HG02678 (cell line): ENCODE measurements around the gene FBXO48.
"Not testable (repeated sequence)": the region's sequence is repeated elsewhere in the genome, so short reads cannot be mapped to it uniquely, and the experiment has no call there.

Experiments
- ATAC-seq: cut with Tn5 transposase; IDR thresholded peaks from one replicate; pipeline ENCODE4 v1.9.1; 2021; ENCODE audit warnings: mild to moderate bottlenecking, moderate library complexity; ENCODE audit not compliant: unreplicated experiment

The FBXO48 gene

DNA sequence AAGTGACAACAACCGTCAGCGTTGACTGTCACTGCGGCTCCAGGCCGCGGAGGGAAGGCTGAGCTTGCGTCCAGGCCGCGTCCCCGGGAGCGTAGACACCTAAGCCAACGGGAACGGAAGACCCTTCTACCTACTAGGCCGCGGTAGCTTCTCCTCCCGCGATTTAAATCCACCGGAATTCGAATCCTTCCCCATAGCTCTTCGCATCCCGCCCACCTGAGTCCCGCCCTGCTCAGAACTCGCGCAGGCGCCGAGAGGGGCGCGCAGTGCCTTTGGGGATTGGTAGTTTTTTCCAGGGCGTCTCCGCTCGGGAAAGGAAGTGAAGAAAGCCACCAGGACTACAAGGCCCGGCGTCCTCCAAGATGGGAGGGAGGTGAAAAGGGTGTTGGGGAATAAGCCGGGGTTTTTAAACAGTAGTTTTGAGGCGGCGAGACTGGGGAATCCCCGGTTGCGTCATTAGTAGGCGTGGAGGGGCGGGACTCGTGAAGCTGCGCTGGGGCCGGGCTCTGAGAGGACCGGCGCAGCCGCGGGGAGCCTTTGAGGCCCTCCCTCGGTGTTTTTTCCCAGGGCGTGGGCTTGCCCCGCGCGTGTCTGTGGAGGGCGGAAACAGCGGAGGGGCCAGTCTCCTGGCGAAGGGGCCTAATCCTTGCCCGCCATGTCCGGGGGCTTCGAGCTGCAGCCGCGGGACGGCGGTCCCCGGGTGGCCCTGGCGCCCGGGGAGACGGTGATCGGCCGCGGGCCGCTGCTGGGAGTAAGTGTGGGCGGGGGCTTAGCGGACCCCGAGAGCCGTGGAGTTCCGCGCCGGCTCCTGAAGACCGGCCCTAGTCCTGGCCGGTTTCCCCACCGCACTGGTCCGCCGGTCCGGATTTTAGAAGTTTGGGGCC, at the start of gene FBXO48, which contains the start of gene APLF:
Gene FBXO48 (minus strand): TSS at position 218 of the 884 bp plus-strand sequence. CDS start 2,149 bp downstream, outside the sequence.
Gene APLF (plus strand): TSS at position 509 of the 884 bp plus-strand sequence. CDS start 147 bp downstream, at position 656.
- ATAC-seq = peak; percentile 94

GRCh38 chr2:68516051-68516955, 49.2 kb upstream of the FBXO48 start:
- no peak for ATAC-seq

DNA sequence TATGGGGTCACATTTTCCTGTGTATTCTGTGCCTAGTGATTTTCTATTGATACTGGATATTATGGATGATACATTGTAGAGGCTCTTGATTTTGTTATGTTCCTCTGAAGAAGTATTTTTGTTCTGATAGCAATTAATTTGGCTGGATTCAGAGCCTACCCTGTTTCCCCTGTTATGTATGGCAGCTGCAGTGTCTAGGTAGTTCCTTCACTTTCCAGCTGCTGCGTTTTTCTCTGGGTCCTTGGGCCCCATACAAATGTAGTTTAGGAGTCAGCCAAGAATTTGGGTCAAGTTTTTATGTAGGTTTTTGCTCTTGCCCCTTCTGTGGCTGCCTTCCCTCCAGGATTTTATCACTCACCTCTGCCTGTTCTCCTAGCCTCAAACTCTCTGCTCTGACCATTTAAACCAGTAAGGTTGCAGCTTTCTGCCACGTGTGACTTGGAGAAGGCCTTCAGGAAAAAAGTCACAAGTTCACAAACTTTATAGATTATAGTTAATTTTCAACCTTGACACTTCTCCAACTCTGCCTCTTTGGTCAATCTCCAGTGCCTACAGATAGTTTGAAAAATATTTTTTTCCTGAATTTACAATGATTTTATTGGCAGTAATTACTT, 47.3 kb upstream of the FBXO48 start:
- ATAC-seq = no peak

- no peak for ATAC-seq
Measured at GRCh38 chr2:68512966-68513365, 45.9 kb upstream of the FBXO48 start.

GRCh38 chr2:68512326-68512725, 45.2 kb upstream of the FBXO48 start:
- ATAC-seq = no peak

DNA sequence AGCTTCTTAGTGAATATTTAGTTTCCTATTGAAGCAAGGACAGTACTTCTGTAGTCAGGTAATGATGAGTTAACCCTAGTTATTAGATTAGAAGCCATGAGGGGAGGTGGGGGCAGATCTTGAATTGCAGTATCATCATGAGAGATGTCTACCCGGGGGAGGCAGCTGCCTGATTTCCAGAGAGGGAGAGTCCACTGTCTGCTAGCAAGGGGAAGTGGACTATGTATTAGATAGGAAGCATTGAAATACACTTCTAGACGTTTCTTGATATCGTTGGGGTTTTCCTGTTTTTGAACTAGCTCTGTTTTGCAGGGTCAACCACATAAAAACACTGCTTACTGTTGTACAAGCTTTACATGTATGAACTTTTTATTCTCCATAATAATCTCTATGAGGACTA, 39.1 kb upstream of the FBXO48 start:
- no peak for ATAC-seq

DNA sequence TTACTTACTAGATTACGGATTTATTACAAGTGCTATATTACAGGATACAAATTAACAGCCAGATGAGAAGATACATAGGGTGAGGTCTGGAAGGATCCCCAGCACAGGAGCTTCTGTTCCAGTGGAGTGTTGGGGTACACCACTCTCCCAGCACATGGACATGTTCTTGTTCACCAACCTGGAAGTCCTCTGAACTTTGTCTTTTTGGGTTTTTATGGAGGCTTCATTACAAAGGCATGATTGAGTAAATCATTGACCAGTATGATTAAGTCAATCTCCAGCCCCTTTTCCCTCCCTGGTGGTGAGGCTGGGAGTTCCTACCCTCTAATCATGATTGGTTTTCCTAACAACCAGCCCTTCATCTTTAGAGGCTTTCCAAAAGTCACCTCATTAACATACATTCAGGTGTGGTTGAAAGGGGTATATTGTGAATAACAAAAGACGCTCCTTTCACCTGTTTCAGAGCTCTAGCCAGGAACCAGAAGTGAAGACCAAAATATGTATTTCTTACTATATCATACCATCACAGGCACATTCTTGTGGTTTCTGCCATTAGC, 38.6 kb upstream of the FBXO48 start:
- no peak for ATAC-seq

- ATAC-seq = no peak
Measured at GRCh38 chr2:68501768-68502167, 34.7 kb upstream of the FBXO48 start.

DNA sequence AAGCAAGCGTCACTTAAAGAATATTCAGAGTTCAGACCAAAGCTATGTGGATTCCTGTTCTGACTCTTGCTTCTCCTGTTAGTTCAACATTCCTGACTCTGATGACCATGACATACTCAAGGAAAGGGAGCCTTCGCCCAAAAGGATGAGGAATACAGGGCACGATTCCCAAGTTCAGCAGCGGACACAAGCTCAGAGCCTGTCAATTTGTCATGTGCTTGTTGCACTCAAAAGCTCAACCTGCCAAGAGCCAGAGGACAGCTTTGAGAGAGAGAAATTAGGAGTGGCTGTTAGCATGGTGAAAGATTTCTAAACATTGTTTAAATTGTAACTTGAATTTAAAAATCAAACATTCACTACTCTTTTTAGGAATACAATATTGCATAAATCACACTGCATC, 33.6 kb upstream of the FBXO48 start:
- no peak for ATAC-seq

- no peak for ATAC-seq
Measured at GRCh38 chr2:68499133-68499532, 32.0 kb upstream of the FBXO48 start.

GRCh38 chr2:68491582-68491981, 24.5 kb upstream of the FBXO48 start:
- no peak for ATAC-seq

GRCh38 chr2:68489282-68489681, 22.2 kb upstream of the FBXO48 start:
- no peak for ATAC-seq

GRCh38 chr2:68488605-68489004, 21.5 kb upstream of the FBXO48 start:
- not testable (repeated sequence) for ATAC-seq

DNA sequence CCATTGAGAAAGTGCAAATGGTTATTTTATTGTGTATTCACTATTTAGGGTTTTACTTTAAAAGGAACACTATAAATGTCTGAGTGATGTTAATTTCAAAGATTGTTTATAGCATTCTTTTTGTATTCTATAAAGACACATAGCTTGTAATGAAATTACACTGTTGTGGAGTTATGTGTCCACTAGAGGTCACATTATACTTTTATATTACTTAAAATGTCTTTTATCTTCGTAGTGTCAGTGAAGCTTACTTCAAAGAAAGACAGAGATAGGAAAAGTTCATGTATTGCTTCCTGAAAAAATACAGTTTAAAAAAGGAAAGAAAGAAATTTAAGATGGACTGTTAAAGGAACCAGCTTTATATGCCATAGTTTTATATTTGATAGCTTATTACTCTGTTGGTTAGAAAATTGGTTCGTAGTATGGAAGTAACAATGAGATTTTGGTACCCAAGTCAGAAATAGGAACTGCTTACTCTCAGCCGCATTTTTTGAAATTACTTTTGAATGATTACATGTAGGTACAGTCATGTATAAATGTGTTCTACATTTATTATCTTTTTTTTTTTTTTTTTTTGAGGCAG, 20.8 kb upstream of the FBXO48 start:
- ATAC-seq = no peak

- no peak for ATAC-seq
Measured at GRCh38 chr2:68483011-68483410, 15.9 kb upstream of the FBXO48 start.

DNA sequence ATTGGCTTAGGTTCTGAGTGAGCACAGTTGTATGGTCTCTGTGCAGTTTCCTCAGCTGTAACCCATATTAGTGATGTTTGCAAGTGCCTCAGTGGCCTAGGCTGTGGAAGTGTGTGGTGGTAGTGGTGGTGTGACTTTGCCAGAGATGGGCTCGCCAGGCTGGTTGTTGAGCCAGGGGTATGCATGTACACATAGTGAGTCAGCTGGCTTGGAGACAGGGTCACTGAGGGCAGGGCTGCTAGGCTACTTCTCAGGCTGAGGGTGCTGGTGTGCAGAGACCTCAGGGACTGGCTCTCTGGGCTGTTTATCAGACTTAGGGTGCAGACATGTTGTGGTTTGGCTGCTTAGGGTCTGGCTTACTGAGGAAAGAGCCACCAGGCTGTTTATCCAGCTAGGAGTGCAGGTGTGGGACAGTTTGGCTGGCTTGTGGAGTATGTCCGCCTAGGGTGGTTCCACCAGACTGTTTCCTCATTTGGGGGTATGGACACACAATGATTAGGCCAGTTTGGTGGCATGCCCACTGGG, 15.3 kb upstream of the FBXO48 start:
- no peak for ATAC-seq

GRCh38 chr2:68478688-68479087, 11.6 kb upstream of the FBXO48 start:
- ATAC-seq = no peak

DNA sequence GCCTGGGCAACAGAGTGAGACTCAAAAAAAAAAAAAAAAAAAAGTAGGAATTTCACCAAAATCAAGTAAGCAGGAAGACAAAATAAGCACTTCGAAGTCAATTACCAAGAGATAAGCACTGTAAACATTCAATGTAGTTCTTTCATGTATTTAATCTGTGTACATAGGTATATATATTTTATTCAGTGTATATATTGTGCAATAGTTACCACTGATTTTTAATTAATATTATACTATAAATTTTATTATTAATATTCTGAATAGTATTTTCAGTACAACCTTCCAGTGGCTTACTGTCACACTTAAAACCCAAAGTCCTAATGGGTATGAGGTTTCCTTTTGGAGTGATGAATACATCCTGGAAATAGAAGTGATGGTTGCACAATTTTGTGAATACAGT, 9.4 kb upstream of the FBXO48 start:
- ATAC-seq = no peak

DNA sequence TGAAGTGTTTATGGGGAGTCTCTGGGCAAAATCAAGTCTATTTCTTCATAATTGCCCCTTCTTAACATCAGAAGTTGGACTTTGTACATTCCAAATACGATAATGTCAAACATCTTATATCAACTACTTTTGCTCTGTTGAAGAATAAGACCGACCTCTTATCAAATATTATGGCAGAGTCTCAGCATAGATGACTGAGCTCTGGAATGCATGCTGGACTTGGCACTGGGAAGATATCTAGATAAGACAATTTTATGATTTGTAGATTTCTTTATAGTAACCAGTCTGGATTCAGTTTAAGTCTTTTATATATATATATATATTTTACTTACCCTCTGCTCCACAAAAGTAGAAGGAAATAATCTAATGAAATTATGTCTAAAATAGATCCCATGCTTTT, 8.5 kb upstream of the FBXO48 start:
- ATAC-seq = no peak

DNA sequence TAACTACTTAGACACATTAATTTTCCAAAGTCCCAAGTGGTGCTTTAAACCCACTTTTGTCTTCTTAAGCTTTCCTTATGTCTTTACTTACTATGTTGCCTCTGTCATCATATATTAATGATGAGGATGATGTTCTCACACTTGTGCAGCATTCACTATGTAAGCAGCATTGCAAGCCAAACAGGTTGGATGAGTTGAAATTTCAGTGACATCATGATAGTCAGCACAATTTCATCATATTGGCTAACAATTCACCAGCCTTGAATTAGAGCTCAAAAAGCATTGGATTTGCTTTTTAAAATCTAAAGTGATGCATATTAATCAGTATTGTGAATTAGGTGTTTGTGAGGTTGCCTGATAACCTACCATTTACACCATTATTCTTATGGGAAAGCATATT, 8.0 kb upstream of the FBXO48 start:
- no peak for ATAC-seq
